ENCODE results near the gene KPNA1. TPM values are rescaled to one million over a fixed set of nuclear protein-coding genes. Genes with fewer than 3 reads are reported as not detected.
"Not testable (repeated sequence)": the region's sequence is repeated elsewhere in the genome, so short reads cannot be mapped to it uniquely, and the experiment has no call there.

KPNA1 gene
- total RNA-seq, 1 donor from 2014 or later: 71.7 TPM

DNA sequence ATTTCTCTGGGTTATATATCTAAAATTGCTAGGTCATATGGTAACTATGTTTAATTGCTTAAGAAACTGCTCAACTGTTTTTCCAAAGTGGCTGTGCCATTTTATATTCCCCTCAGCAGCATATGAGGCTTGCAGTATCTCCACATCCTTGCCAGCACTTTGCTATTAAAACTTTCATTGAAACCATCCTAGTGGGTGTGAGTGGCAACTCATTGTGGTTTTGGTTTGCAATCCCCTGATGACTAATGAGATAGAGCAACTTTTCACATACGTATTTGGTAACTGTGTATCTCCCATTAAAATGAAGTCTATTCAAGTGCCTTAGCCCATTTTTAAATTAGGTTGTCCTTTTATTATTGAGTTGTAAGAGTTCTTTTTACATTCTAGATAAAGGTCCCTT, 17.3 kb downstream of the KPNA1 start:
- ATAC-seq: no peak
- intact Hi-C loops (cut with DNase I): no loop called here
- no peak for DNase-seq (ENCODE audit: missing footprints)

DNA sequence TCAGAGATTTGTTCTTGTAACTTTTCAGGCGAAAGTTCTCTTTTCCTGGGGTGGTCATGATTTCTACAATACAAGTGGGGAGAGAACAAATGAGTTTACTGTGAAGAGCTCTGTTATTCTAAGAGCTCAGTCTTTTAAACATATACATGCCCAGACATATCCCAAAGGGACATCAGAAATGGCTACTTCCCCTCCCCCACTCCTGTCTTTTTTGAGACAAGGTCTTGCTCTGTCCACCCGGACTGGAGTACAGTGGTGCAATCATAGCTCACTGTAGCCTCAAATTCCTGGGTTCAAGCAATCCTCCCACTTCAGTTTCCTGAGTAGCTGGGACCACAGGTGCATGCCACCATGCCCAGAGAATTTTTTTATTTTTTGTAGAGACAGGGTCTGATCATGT, 18.2 kb downstream of the KPNA1 start:
- intact Hi-C loops (cut with DNase I): no loop called here
- ATAC-seq: no peak
- DNase-seq (ENCODE audit: missing footprints): no peak

DNA sequence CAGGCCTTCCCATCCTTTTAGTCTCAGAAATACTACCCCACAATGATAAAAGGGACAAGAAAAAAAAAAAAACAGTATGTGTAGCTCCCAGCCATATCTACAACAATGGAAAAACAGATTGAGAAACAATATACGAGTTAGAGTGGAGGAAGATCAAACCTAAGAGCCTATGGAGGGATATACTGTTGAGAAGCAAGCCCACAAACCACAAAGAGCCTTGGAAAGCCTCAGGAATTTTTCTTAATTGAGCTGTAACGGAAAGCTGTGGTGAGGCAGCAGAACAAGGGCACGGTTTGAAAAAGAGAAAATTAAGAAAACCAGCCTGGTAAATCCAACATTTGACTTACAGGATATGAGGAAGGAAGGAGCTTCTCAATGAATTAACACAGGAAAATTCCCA, 21.4 kb downstream of the KPNA1 start:
- ATAC-seq (no peak), DNase-seq (ENCODE audit: missing footprints) (no peak)
- intact Hi-C loops (cut with DNase I): no loop called here

DNA sequence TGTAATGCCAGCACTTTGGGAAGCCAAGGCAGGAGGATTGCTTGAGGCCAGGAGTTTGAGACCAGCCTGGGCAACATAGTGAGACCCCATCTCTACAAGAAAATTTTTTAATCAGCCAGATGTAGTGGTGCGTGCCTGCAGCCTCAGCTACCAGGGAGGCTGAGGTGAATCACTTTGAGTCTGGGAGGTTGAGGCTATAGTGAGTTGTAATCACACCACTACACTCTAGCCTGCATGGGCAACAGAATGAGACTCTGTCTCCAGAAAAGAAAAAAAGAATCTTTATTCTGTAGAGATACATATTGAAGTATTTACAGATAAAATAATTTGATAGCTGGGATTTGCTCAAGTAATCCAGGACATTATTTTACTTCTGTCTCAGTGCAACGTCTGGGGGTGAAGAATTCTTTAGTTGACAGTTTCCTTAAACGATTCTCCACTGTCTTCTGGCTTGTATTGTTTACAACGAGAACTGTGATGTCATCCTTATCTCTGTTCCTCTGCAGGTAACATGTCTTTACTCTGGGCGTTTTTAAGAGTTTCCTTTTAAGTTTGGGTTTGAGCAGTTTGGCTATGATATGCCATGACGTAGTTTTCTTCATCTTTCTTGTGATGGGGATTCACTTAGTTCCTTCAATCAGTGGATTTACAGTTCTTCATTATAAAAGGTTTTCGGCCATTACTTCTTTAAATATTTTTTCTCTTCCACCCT, 26.3 kb downstream of the KPNA1 start:
- DNase-seq (ENCODE audit: missing footprints): no peak
- no peak for ATAC-seq

DNA sequence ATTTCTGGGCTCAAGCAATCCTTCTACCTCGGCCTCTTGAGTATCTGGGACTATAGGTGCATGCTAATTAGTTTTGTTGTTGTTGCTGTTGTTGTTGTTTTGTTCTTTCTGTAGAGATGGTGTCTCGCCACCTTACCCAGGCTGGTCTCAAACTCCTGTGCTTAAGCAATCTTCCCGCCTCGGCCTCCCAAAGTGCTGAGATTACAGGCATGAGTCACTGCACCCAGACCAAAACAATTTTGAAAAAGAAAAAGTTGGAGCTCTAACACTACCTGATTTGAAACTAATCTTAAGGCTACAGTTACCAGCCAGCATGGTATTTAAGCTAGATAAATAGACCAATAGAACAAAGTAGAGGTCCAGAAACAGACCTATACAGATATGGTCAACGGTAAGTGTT, 29.8 kb downstream of the KPNA1 start:
- intact Hi-C loops (cut with DNase I): no loop called here
- ATAC-seq (no peak), DNase-seq (ENCODE audit: missing footprints) (no peak)

More for the DNA sequence above, 26.3 kb downstream of the KPNA1 start:
- intact Hi-C loops (cut with DNase I): no loop called here

DNA sequence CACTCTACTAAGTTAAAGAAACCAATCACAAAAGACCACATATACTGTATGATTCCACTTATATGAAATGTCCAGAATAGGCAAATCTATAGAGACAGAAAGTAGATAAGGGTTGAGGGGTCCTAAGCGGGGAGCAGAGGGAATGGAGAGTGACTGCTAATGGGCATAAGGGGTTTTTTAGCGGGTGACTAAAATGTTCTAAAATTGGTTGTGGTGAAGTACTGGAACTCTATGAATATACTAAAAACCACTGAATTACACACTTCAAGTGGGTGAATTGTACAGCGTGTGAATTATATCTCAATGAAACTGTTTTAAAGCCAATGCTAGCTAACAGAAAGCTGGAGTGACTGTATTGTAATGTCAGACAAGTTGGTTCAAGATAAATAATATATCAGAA, 33.3 kb downstream of the KPNA1 start:
- no peak for DNase-seq (ENCODE audit: missing footprints)
- ATAC-seq: no peak
- intact Hi-C loops (cut with DNase I): no loop called here

DNA sequence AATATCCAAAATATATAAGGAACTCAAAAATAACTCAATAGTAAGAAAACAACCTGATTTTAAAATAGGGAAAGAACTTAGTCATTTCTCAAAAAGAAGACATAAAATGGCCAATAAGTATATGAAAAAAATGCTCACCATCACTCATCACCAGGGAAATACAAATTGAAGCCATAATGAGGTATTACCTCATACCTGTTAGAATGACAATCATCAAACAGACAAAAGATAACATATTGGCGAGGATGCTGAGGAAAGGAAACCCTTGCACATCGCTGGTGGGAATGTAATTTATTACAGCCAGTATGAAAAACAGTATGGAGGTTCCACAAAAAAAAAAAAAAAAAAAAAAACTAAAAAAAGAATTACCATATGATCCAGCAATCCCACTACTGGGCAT, 38.2 kb downstream of the KPNA1 start:
- ATAC-seq: no peak
- intact Hi-C loops (cut with DNase I): no loop called here
- no peak for DNase-seq (ENCODE audit: missing footprints)

DNA sequence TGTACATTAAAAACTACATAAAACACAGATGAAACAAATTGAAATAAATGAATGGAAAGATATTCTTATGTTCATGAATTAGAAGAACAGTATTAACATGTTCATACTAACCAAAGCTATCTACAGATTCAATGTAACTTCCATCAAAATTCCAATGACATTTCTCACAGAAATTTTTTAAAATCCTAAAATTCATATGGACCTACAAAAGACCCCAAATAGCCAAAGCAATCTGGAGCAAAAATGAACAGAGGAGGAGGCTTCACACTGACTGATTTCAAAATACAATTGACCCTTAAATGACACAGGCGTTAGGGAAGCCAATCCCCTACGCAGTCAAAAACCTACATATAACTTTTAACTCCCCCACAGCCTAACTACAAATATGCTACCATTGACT, 39.4 kb downstream of the KPNA1 start:
- intact Hi-C loops (cut with DNase I): no loop called here
- ATAC-seq: no peak
- DNase-seq (ENCODE audit: missing footprints): no peak

DNA sequence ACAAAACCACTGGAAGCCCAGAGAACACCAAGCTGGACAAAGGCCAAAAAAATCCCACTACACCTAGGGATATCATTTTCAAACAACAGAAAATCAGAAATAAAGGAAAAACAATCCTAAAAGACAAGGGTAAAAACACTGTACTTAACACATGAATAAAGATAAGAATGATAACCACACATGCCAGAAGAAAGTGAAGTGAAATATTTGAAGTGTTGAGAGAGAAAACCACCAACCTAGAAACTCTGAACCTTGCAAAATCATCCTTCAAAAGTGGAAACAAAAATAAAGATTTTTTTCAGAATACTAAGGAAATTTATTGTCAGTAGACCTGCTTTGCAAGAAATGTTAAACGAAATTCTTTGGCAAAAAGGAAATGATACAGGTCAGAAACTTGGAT, 45.1 kb downstream of the KPNA1 start:
- DNase-seq (ENCODE audit: missing footprints) (no peak), ATAC-seq (no peak)
- intact Hi-C loops (cut with DNase I): no loop called here

DNA sequence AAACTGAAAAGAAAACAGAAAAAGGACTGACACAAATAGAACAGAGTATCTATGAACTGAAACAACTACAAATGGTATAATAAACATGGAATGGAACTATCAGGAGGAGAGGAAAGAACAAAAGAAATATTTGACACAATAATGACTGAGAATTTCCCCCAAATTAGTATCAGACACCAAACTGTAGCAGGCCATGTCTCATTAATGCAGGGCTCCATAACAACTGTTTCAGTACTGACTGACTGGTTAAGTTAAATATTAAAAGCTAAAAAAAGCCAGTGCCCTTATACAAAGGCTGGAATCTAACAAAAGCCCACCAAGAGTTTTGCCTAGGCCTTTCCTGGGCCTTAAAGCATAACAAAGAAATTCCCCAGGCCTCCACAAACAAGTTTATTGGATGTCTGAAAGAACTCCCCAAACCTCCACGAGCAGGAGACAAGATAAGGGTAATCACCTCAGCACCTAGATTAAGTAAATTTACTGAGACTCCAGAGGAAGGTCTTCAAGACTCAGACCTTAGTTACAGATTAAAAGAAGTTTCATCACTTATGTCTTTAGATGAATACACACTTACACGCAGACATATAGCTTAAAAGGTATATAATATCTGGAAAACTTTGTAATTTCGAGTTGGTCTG, 45.7 kb downstream of the KPNA1 start:
- ATAC-seq: no peak
- intact Hi-C loops (cut with DNase I): no loop called here
- no peak for DNase-seq (ENCODE audit: missing footprints)

DNA sequence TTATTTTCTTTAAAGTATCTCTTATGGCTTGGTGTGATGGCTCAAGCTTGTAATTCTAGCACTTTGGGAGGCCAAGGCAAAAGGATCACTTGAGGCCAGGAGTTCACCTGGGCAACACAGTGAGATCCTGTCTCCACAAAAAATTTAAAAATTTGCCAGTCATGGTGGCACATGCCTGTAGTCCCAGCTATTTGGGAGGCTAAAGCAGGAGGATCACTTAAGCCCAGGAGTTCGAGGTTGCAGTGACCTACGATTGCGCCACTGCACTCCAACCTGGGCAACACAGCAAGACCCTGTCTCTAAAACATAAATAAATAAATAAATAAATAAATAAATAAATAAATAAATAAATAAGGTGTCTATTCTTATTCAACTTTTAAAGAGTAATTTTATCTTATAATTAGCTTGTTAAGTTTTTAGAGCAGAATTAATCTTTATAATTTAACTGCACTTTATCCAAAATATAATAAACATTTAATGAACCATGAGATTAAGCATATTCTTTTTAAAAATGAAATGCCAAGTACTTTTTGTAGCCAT, 48.0 kb downstream of the KPNA1 start:
- ATAC-seq: no peak
- no peak for DNase-seq (ENCODE audit: missing footprints)
- intact Hi-C loops (cut with DNase I): no loop called here

DNA sequence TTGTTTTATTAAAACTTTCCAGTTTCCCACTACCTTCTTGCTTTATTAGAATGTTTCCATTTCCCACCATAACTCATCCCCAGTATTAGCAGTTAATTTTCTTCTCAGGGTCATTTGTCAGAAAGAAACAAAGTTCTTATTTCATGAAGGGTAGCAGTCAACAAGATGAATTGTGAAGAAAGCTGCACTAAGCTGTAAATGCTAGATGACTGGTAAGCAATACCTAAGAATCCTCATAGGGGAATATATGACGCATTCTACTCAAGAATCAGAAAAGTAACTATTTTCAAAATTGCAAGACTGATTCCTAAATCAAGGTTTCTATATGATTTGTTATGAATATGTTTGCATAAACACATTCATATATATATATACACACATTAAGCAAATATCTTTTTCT, 50.1 kb downstream of the KPNA1 start:
- DNase-seq (ENCODE audit: missing footprints) (no peak), ATAC-seq (no peak)
- intact Hi-C loops (cut with DNase I): loop anchor here (5.0 kb wide), 1 partner anchor 48 kb away; the partner anchor contains the start of gene KPNA1

DNA sequence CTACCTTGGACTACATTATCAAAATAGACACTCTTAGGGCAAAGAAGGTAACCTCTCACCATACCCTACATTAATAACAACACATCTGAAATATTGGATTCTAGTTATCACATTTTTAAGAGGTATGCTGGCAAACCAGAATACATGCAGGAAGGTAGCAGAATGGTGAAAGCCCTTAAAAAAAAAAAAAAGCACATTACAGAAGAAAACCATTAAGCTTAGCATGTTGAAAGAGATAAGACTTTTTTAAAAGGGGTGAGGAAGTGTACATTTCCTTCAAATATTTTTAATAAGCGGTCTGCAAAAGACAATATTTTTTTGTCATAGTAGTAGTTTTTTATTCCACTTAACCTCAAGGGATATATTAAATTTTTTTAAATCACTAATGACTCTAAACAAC, 52.3 kb downstream of the KPNA1 start:
- DNase-seq (ENCODE audit: missing footprints): no peak
- intact Hi-C loops (cut with DNase I): loop anchor here (5.0 kb wide), 1 partner anchor 50 kb away; the partner anchor contains the start of gene KPNA1
- ATAC-seq: no peak

DNA sequence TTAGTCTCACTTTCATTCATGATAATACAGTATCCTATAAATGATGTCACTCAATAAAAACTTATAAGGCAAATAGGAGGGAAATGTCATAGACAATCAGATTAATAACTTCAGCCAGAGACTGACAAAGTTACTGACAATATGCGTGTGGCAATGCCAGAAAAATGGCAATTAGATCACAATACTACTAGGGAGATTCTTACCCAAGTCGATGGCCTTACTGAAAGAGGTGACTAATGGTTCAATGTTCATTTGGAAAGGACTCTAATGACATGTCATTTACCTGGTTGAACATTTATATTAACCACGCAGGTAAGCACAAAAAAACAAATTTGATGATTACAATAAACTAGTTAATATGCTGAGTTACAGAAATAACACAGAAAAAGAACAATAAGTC, 52.9 kb downstream of the KPNA1 start:
- intact Hi-C loops (cut with DNase I): loop anchor here (5.0 kb wide), 1 partner anchor 50 kb away; the partner anchor contains the start of gene KPNA1
- ATAC-seq: no peak
- no peak for DNase-seq (ENCODE audit: missing footprints)

DNA sequence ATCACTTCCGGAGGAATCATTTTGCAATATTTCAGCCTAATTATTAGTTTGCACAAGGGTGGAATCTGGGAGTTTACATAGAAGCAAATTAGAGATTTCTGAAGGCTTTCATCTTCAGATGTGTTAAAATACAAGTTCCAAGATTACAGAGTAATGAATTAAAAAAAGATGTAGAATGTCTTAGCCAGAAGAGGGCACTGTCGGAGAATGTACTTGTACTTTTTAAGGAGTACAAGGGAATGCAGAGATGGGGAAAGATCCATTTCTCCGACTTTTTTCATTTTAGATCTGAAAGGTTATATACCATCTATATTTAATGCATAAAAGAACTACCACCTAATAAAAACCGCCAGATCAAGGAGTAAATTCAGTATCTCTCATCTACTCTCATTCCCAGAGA, 55.7 kb downstream of the KPNA1 start:
- intact Hi-C loops (cut with DNase I): loop anchor here (5.0 kb wide), 2 partner anchors 67 to 218 kb away; no protein-coding TSS in a partner anchor
- no peak for ATAC-seq
- no peak for DNase-seq (ENCODE audit: missing footprints)

DNA sequence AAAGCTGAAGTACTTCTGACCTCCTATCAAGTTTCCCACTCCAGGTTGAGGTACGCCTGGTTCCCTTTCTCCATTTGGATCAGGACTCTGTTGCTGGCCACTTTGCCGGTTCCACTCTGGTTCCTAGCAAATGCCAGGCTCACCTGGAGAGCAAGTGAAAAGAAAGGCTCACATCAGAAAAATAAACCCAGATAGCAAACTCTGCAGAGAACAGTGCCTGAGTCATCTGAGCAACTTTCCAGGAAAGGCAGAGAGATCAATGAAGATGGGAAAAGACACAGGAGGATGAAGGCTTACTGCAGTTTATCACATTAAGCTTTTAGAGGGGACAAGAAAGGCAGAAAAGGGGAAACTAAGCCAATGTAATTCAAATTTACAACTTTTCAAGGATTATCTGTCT, 57.0 kb downstream of the KPNA1 start:
- intact Hi-C loops (cut with DNase I): loop anchor here (5.0 kb wide), 2 partner anchors 65 to 220 kb away; no protein-coding TSS in a partner anchor

DNA sequence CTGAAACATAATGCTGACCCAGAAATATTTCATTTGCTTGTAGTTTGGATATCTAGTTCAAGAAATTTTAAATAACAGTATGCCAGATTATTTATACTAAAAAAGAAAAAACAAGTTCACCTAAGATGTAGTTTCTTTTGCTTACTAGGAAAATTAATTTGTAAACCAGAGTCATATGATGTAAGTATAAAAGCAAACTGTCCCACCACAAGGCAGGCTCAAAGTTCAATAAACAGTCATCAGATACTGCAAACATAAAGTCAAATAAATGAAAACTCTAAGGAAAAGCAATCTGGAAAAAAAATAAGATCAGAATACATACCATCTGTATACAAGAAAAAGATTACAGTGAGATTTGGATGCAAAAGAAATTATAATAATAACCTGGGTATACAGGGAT, 58.7 kb downstream of the KPNA1 start:
- ATAC-seq (no peak), DNase-seq (ENCODE audit: missing footprints) (no peak)
- intact Hi-C loops (cut with DNase I): loop anchor here (5.0 kb wide), 2 partner anchors 64 to 221 kb away; no protein-coding TSS in a partner anchor

More for the DNA sequence above, 57.0 kb downstream of the KPNA1 start:
- no peak for DNase-seq (ENCODE audit: missing footprints)
- ATAC-seq: no peak

DNA sequence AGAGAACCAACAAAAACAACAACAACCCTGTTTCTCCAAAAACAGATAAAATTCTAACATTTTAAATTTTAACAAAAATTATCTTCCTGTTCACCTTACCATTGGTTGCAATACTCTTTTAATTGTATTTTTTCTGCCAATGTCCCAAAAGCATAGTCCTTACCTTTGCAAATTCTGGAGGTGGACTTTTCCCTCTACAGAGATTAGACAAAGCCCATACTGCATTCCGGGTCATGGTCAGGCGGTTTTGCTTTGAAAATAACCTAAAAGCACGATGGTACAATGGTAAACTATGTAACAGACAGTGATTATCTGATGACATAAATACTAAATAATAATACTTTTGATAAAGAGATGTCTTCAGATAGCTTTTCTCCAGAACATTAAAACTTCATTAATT, 63.4 kb downstream of the KPNA1 start:
- ATAC-seq (no peak), DNase-seq (ENCODE audit: missing footprints) (no peak)
- intact Hi-C loops (cut with DNase I): no loop called here

DNA sequence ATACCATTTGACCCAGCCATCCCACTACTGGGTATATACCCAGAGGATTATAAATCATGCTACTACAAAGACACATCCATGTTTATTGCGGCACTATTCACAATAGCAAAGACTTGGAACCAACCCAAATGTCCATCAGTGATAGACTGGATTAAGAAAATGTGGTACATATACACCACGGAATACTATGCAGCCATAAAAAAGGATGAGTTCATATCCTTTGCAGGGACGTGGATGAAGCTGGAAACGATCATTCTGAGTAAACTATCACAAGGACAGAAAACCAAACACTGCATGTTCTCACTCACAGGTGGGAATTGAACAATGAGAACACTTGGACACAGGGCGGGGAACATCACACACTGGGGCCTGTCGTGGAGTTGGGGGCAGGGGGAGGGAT, 66.5 kb downstream of the KPNA1 start:
- DNase-seq (ENCODE audit: missing footprints); ATAC-seq; intact Hi-C loops (cut with DNase I): not testable (repeated sequence)

DNA sequence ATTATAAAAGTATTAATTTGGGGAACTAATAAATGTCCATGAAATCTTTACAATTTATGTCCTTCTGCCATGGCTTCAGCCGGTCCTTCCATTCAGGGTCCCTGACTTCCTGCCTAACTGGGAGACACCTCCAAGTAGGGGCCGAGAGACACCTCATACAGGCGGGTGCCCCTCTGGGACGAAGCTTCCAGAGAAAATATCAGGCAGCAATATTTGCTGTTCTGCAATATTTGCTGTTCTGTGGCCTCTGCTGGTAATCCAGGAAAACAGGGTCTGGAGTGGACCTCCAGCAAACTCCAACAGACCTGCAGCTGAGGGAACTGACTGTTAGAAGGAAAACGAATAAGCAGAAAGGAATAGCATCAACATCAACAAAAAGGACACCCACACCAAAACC, 70.2 kb downstream of the KPNA1 start:
- intact Hi-C loops (cut with DNase I); ATAC-seq: not testable (repeated sequence)

More for the DNA sequence above, 70.2 kb downstream of the KPNA1 start:
- DNase-seq (ENCODE audit: missing footprints): not testable (repeated sequence)

Data from Right ventricle myocardium inferior (tissue), 1 donor.